ENCODE results near the gene SERTAD1. TPM values are rescaled to one million over a fixed set of nuclear protein-coding genes. Genes with fewer than 3 reads are reported as not detected.
A peak's percentile ranks its signal among the peaks of the same experiment; 100 is the strongest.
"Not testable (repeated sequence)": the region's sequence is repeated elsewhere in the genome, so short reads cannot be mapped to it uniquely, and the experiment has no call there.

Gene SERTAD1
- total RNA-seq, 3 donors from 2014 or later, result 24.2 to 33.9 (median 33.7) TPM

GRCh38 chr19:40460185-40460584, 34.4 kb upstream of the SERTAD1 start:
- Mint-ChIP-seq H3K4me1 (ENCODE audit: low read depth) (peaks cover 10% of the 10 kb centered on the region), H3K27me3 (ENCODE audit: low read depth) (no peaks in the 10 kb centered on the region), H3K4me3 (no peak overlapping the region), H3K9me3 (no peaks in the 10 kb centered on the region), H3K36me3 (ENCODE audit: insufficient read depth) (no peaks in the 10 kb centered on the region)
- no peak for ATAC-seq
- DNase-seq, result no peak

- Mint-ChIP-seq H3K4me1 (ENCODE audit: low read depth) (peaks cover 2% of the 10 kb centered on the region), H3K4me3 (no peak overlapping the region), H3K27me3 (ENCODE audit: low read depth) (no peaks in the 10 kb centered on the region), H3K9me3 (no peaks in the 10 kb centered on the region), H3K36me3 (ENCODE audit: insufficient read depth) (no peaks in the 10 kb centered on the region)
- no peak for ATAC-seq
- DNase-seq, result no peak
Observed at GRCh38 chr19:40458597-40458974, 32.8 kb upstream of the SERTAD1 start.

- no peaks in the 10 kb centered on the region for H3K36me3 Mint-ChIP-seq (ENCODE audit: insufficient read depth)
- H3K9me3 Mint-ChIP-seq, result no peaks in the 10 kb centered on the region
- no peak for DNase-seq
- H3K4me1 Mint-ChIP-seq (ENCODE audit: low read depth), result peaks cover 2% of the 10 kb centered on the region
- no peak for ATAC-seq
- H3K4me3 Mint-ChIP-seq, result no peak overlapping the region
- no peaks in the 10 kb centered on the region for H3K27me3 Mint-ChIP-seq (ENCODE audit: low read depth)
Observed at GRCh38 chr19:40457953-40458596, 32.3 kb upstream of the SERTAD1 start.

- DNase-seq (no peak), ATAC-seq (no peak)
- H3K4me3 Mint-ChIP-seq, result no peak overlapping the region
- H3K27me3 Mint-ChIP-seq (ENCODE audit: low read depth), result no peaks in the 10 kb centered on the region
- no peaks in the 10 kb centered on the region for H3K36me3 Mint-ChIP-seq (ENCODE audit: insufficient read depth)
- H3K9me3 Mint-ChIP-seq, result no peaks in the 10 kb centered on the region
- H3K4me1 Mint-ChIP-seq (ENCODE audit: low read depth), result no peaks in the 10 kb centered on the region
Observed at GRCh38 chr19:40457048-40457447, 31.3 kb upstream of the SERTAD1 start.

- not testable (repeated sequence) for H3K4me3 Mint-ChIP-seq; H3K9me3 Mint-ChIP-seq; DNase-seq; H3K36me3 Mint-ChIP-seq (ENCODE audit: insufficient read depth); H3K27me3 Mint-ChIP-seq (ENCODE audit: low read depth); H3K4me1 Mint-ChIP-seq (ENCODE audit: low read depth); ATAC-seq
Observed at GRCh38 chr19:40453943-40454342, 28.2 kb upstream of the SERTAD1 start.

- H3K4me3 Mint-ChIP-seq, result no peak overlapping the region
- no peaks in the 10 kb centered on the region for H3K36me3 Mint-ChIP-seq (ENCODE audit: insufficient read depth)
- H3K27me3 Mint-ChIP-seq (ENCODE audit: low read depth), result no peaks in the 10 kb centered on the region
- no peak for DNase-seq
- H3K9me3 Mint-ChIP-seq, result no peaks in the 10 kb centered on the region
- ATAC-seq, result no peak
- H3K4me1 Mint-ChIP-seq (ENCODE audit: low read depth), result no peaks in the 10 kb centered on the region
Observed at GRCh38 chr19:40453151-40453735, 27.5 kb upstream of the SERTAD1 start.

GRCh38 chr19:40452016-40452415, 26.2 kb upstream of the SERTAD1 start:
- Mint-ChIP-seq H3K4me3 (no peak overlapping the region), H3K36me3 (ENCODE audit: insufficient read depth) (no peaks in the 10 kb centered on the region), H3K4me1 (ENCODE audit: low read depth) (no peaks in the 10 kb centered on the region), H3K9me3 (no peaks in the 10 kb centered on the region), H3K27me3 (ENCODE audit: low read depth) (no peaks in the 10 kb centered on the region)
- ATAC-seq, result no peak
- DNase-seq, result no peak

GRCh38 chr19:40450664-40451063, 24.9 kb upstream of the SERTAD1 start:
- DNase-seq, result no peak
- no peaks in the 10 kb centered on the region for H3K36me3 Mint-ChIP-seq (ENCODE audit: insufficient read depth)
- H3K9me3 Mint-ChIP-seq, result no peaks in the 10 kb centered on the region
- no peaks in the 10 kb centered on the region for H3K4me1 Mint-ChIP-seq (ENCODE audit: low read depth)
- ATAC-seq, result no peak
- H3K27me3 Mint-ChIP-seq (ENCODE audit: low read depth), result no peaks in the 10 kb centered on the region
- no peak overlapping the region for H3K4me3 Mint-ChIP-seq

- no peaks in the 10 kb centered on the region for H3K9me3 Mint-ChIP-seq
- no peaks in the 10 kb centered on the region for H3K36me3 Mint-ChIP-seq (ENCODE audit: insufficient read depth)
- peaks cover 6% of the 10 kb centered on the region for H3K4me1 Mint-ChIP-seq (ENCODE audit: low read depth)
- H3K4me3 Mint-ChIP-seq, result no peak overlapping the region
- ATAC-seq (no peak), DNase-seq (no peak)
- no peaks in the 10 kb centered on the region for H3K27me3 Mint-ChIP-seq (ENCODE audit: low read depth)
Observed at GRCh38 chr19:40449506-40449905, 23.7 kb upstream of the SERTAD1 start.

GRCh38 chr19:40446263-40446784, 20.5 kb upstream of the SERTAD1 start:
- Mint-ChIP-seq H3K36me3 (ENCODE audit: insufficient read depth) (no peaks in the 10 kb centered on the region), H3K4me3 (peak overlapping the region; percentile 48), H3K4me1 (ENCODE audit: low read depth) (peaks cover 17% of the 10 kb centered on the region), H3K27me3 (ENCODE audit: low read depth) (no peaks in the 10 kb centered on the region), H3K9me3 (no peaks in the 10 kb centered on the region)
- ATAC-seq, result no peak
- no peak for DNase-seq

GRCh38 chr19:40445780-40446262, 20.0 kb upstream of the SERTAD1 start:
- peaks cover 4% of the 10 kb centered on the region for H3K36me3 Mint-ChIP-seq (ENCODE audit: insufficient read depth)
- no peaks in the 10 kb centered on the region for H3K27me3 Mint-ChIP-seq (ENCODE audit: low read depth)
- H3K4me3 Mint-ChIP-seq, result peak overlapping the region; percentile 60
- peaks cover 17% of the 10 kb centered on the region for H3K4me1 Mint-ChIP-seq (ENCODE audit: low read depth)
- H3K9me3 Mint-ChIP-seq, result no peaks in the 10 kb centered on the region
- ATAC-seq, result no peak
- DNase-seq, result no peak

GRCh38 chr19:40444825-40445312, 19.1 kb upstream of the SERTAD1 start:
- H3K4me3 Mint-ChIP-seq, result peak overlapping the region; percentile 97
- no peaks in the 10 kb centered on the region for H3K27me3 Mint-ChIP-seq (ENCODE audit: low read depth)
- H3K4me1 Mint-ChIP-seq (ENCODE audit: low read depth), result peaks cover 17% of the 10 kb centered on the region
- H3K36me3 Mint-ChIP-seq (ENCODE audit: insufficient read depth), result peaks cover 5% of the 10 kb centered on the region
- no peak for DNase-seq
- H3K9me3 Mint-ChIP-seq, result no peaks in the 10 kb centered on the region
- no peak for ATAC-seq

- Mint-ChIP-seq H3K9me3 (no peaks in the 10 kb centered on the region), H3K27me3 (ENCODE audit: low read depth) (no peaks in the 10 kb centered on the region), H3K4me1 (ENCODE audit: low read depth) (peaks cover 17% of the 10 kb centered on the region), H3K4me3 (peak within 1 kb of the TSS; percentile 97), H3K36me3 (ENCODE audit: insufficient read depth) (peaks cover 5% of the 10 kb centered on the region)
- ATAC-seq (peak; percentile 77 to 80), DNase-seq (peak; percentile 95)
Observed at GRCh38 chr19:40444000-40444824, 18.4 kb upstream of the SERTAD1 start, which contains the start of gene SERTAD3. Gene SERTAD3 (minus strand): TSS chr19:40444335. CDS start chr19:40442080, 2,255 bp downstream.
